Activated CD8-positive, alpha-beta memory T cell treated with anti-CD3 and anti-CD28 coated beads for 36 hours (primary cell): ENCODE data around the gene SRGAP1. TPM values are rescaled to one million over a fixed set of nuclear protein-coding genes. Genes with fewer than 3 reads are reported as not detected.
"Not testable (repeated sequence)": the region's sequence is repeated elsewhere in the genome, so short reads cannot be mapped to it uniquely, and the experiment has no call there.

Experiments
- CTCF ChIA-PET: fragments of 350-600 bp; sonication (Branson Sonifier 250); formaldehyde crosslinking; loops from one replicate; lab custom pipeline; 2021; ENCODE audit warnings: antibody characterized with exemption; lab: Charles Lee
- POLR2A ChIA-PET: fragments of 350-600 bp; sonication (Branson Sonifier 250); formaldehyde crosslinking; loops from one replicate; lab custom pipeline; 2021; ENCODE audit warnings: antibody characterized with exemption; lab: Charles Lee
- total RNA-seq, 2 experiments: library from RNA; stranded (reverse); gene quantifications; one replicate each; pipeline ENCODE4 v1.2.3, GENCODE V29; 2021

Gene SRGAP1
- total RNA-seq, 2 experiments from 2014 or later, result 0.46 to 0.69 TPM

DNA sequence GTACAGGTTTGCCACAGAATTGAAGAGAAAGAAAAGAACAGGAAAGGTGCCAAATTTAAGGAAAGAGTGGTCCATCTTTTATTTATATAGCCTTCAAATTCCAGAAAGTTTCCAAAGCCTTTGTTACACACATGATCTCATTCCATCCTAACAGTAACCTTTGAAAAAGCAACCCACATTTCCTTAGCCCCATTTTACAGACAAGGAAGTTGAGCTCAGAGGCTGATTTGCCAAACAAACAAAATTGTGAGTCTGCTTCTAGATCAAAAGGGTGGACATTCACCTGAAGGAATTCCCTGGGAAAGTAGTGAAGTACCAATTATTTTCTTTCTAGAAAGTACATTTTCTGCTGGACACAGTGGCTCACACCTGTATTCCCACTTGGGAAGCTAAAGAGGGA, 345.6 kb downstream of the SRGAP1 start:
- POLR2A ChIA-PET, result no interaction called here

GRCh38 chr12:64192644-64193444, 348.3 kb downstream of the SRGAP1 start:
- POLR2A ChIA-PET, result no interaction called here

More for the DNA sequence above, 345.6 kb downstream of the SRGAP1 start:
- CTCF ChIA-PET, result no interaction called here

GRCh38 chr12:64193931-64194330, 349.4 kb downstream of the SRGAP1 start:
- ChIA-PET POLR2A (no interaction called here), CTCF (no interaction called here)

More at GRCh38 chr12:64192644-64193444, 348.3 kb downstream of the SRGAP1 start:
- CTCF ChIA-PET, result no interaction called here

GRCh38 chr12:64194333-64195149, 350.0 kb downstream of the SRGAP1 start:
- ChIA-PET CTCF (no interaction called here), POLR2A (no interaction called here)

DNA sequence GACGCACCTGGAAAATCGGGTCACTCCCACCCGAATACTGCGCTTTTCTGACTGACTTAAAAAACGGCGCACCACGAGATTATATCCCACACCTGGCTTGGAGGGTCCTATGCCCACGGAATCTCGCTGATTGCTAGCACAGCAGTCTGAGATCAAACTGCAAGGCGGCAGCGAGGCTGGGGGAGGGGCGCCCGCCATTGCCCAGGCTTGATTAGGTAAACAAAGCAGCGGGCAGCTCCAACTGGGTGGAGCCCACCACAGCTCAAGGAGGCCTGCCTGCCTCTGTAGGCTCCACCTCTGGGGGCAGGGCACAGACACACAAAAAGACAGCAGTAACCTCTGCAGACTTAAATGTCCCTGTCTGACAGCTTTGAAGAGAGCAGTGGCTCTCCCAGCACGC, 351.3 kb downstream of the SRGAP1 start:
- POLR2A ChIA-PET, CTCF ChIA-PET: not testable (repeated sequence)

- POLR2A ChIA-PET, result no interaction called here
- CTCF ChIA-PET, result interaction anchor here (0.8 kb wide), 1 partner anchor 32 kb away, joined by 3 read pairs; no protein-coding TSS in a partner anchor
Observed at GRCh38 chr12:64203036-64203435, 358.5 kb downstream of the SRGAP1 start.

- ChIA-PET CTCF (no interaction called here), POLR2A (no interaction called here)
Observed at GRCh38 chr12:64203775-64204174, 359.3 kb downstream of the SRGAP1 start.

DNA sequence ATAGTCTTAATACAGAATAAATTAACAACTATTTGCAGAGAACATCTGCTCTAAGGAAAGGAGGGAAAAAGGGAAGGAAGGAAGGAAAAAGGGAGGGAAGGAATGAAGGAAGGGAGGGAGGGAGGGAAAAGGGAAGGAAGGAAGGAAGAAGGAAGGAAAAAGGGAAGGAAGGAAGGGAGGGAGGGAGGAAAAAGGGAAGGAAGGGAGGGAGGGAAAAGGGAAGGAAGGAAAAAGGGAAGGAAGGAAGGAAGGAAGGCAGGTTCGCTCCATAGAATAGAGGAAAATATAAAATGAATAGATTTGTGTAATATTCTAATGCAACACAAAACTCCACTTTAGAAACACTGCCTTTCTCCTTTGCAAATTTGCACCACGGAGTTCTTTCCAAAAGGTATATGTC, 361.0 kb downstream of the SRGAP1 start:
- ChIA-PET POLR2A (no interaction called here), CTCF (no interaction called here)

DNA sequence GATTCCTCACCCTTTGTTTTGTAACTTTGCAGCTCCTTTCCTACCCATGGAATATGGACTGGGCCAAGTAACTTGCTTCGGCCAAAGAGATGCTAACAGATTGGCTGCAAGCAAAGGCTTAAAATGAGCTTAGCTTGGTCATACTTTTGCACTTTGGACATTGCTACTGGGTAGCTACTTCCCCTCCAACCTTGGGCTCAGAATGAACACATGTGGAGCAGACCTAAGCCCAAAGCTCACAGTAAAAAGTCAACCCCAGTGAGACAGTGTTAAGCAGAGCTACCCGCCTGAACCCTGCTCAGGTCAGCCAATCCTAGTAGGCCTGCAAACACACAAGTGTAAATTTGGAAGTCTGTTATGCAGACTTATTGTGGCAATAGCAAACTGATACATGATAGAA, 363.0 kb downstream of the SRGAP1 start:
- ChIA-PET POLR2A (no interaction called here), CTCF (no interaction called here)

Other genes starting within 250 kb of the SRGAP1 start
- 1 to 10 TPM; 8.7 TPM for gene DPY19L2, start 176.2 kb upstream of the SRGAP1 start, total RNA-seq
- gene RXYLT1, start 64.8 kb upstream of the SRGAP1 start, total RNA-seq, result 10 to 100 TPM; 32.9 to 34.6 TPM